Right lobe of liver (tissue), 6 donors: ENCODE data around the gene AKR7A2. TPM values are rescaled to one million over a fixed set of nuclear protein-coding genes. Genes with fewer than 3 reads are reported as not detected.

Experiments
- ATAC-seq, 4 donors: fragments of 200-7000 bp; cut with Tn5 transposase; one replicate each; pipeline ENCODE4 v1.9.1; 2020; ENCODE audit warnings: mild to moderate bottlenecking in 4 of 4, moderate library complexity in 4 of 4
- DNase-seq, 3 donors: peaks; one replicate each; pipeline ENCODE4 v3.0.0-alpha.2; 2020
- H3K27ac ChIP-seq, 3 donors: fragments of 200-600 bp; one replicate each; pipeline ENCODE4 v1.8.0; 2022
- H3K27me3 ChIP-seq, 2 donors: fragments of 200-600 bp; one replicate each; pipeline ENCODE4 v1.8.0; 2022
- H3K36me3 ChIP-seq, 4 donors: fragments of 200-600 bp; sonication (generic) in 1 of 4; one replicate each; pipeline versions ENCODE4 v1.5.1 to v1.8.0; 2017 to 2022; ENCODE audit warnings: control low read depth in 1 of 4
- H3K4me1 ChIP-seq, 4 donors: fragments of 200-600 bp; sonication (generic) in 1 of 4; one replicate each; pipeline versions ENCODE4 v1.5.1 to v1.8.0; 2017 to 2022; ENCODE audit warnings: control low read depth in 1 of 4
- H3K4me3 ChIP-seq, 3 donors: fragments of 200-600 bp; one replicate each; pipeline ENCODE4 v1.8.0; 2022
- H3K9me3 ChIP-seq, 4 donors: fragments of 200-600 bp; sonication (generic) in 1 of 4; one replicate each; pipeline versions ENCODE4 v1.5.1 to v1.8.0; 2017 to 2022; ENCODE audit warnings: control low read depth in 1 of 4
- POLR2A ChIP-seq: fragments of 450-650 bp; IDR thresholded peaks from one replicate; pipeline ENCODE4 v1.6.1; 2017; ENCODE audit warnings: antibody characterized with exemption, mild to moderate bottlenecking
- WGBS: methylation state at CpG from one replicate; pipeline ENCODE4 v1.1.6; 2018; ENCODE audit warnings: low coverage, low lambda C conversion rate; ENCODE audit not compliant: insufficient coverage; ENCODE audit errors: missing lambda C conversion rate; 5-methylcytosine and 5-hydroxymethylcytosine counted together
- intact Hi-C, 2 donors: fragments of 100-400 bp; cut with DNase I; formaldehyde crosslinking; loops; one replicate each; pipeline versions ENCODE4 v1.11.2 to v1.14.1; 2022
- total RNA-seq, 6 experiments: library from RNA; depleted of rRNA in 2 of 6; stranded (reverse); fragments of >200 nt in 2 of 6; fragmentation: NEBNext Ultra II Directional in 3 of 6; extraction: Animal tissue kit (Norgen Biotek cat#: 25700) in 3 of 6; gene quantifications; one replicate each; pipeline versions ENCODE4 v1.1.0 to v1.2.4, GENCODE V29; 2016 to 2023
- TF ChIP-seq, protein P1 (sequence below), 4 donors: fragments of 200-600 bp in 3 of 4; fragments of 450-650 bp in 1 of 4; IDR thresholded peaks; one replicate each; pipeline versions ENCODE4 v1.5.1 to v1.8.0; 2016 to 2022; ENCODE audit warnings: antibody characterized with exemption in 4 of 4, mild to moderate bottlenecking in 2 of 4
- donor health status: DM: no; HTN: yes; CAD: no.
- donor health status: DM: no; HTN: no; CAD: no.
- donor health status: DM: no; HTN: no; CAD: no.
- donor health status: DM: no; HTN: yes; CAD: no.
- donor health status: DM: no; HTN: yes; CAD: no.

Gene AKR7A2
- total RNA-seq, 6 experiments from 2014 or later: 41.4 to 85.1 (median 51.2) TPM

DNA sequence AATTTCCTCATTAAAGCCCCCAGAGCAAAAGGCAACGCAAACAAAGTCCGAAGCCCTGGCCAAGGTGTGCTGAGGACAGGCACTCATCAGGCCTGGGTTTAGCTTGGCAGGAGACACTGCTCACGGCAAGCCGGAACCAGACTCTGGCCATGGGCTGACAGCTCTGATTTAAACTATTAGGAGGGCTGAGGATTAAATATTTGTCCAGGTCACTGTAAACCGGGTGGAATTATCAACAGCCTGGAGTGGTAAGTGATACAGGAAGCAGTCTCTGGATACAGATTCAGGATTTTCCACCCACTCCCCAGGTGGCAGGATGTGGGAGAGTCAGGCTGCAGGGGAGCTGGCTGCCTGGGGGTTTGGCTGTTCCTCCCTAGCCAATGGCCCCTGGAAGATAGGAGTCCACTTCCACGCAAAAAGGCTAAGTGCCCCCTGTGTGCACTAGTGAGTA lies 42.6 kb upstream of the AKR7A2 start:
- TF ChIP-seq, protein P1, sequence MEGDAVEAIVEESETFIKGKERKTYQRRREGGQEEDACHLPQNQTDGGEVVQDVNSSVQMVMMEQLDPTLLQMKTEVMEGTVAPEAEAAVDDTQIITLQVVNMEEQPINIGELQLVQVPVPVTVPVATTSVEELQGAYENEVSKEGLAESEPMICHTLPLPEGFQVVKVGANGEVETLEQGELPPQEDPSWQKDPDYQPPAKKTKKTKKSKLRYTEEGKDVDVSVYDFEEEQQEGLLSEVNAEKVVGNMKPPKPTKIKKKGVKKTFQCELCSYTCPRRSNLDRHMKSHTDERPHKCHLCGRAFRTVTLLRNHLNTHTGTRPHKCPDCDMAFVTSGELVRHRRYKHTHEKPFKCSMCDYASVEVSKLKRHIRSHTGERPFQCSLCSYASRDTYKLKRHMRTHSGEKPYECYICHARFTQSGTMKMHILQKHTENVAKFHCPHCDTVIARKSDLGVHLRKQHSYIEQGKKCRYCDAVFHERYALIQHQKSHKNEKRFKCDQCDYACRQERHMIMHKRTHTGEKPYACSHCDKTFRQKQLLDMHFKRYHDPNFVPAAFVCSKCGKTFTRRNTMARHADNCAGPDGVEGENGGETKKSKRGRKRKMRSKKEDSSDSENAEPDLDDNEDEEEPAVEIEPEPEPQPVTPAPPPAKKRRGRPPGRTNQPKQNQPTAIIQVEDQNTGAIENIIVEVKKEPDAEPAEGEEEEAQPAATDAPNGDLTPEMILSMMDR (IDR thresholded peaks at IDR 0.05): no peak
- TF ChIP-seq POLR2A: no peak
- Histone ChIP-seq H3K9me3 (no peaks in the 10 kb centered on the region), H3K36me3 (peaks cover 0 to 53% (median 22%) of the 10 kb centered on the region in 4 donors), H3K4me3 (no peak overlapping the region), H3K27ac (no peak overlapping the region), H3K4me1 (no peaks in the 10 kb centered on the region), H3K27me3 (no peaks in the 10 kb centered on the region)
- intact Hi-C loops: no loop called here
- ATAC-seq (no peak), DNase-seq (no peak)
- WGBS: 75% methylated on average over 1 of the region's 6 CpGs

DNA sequence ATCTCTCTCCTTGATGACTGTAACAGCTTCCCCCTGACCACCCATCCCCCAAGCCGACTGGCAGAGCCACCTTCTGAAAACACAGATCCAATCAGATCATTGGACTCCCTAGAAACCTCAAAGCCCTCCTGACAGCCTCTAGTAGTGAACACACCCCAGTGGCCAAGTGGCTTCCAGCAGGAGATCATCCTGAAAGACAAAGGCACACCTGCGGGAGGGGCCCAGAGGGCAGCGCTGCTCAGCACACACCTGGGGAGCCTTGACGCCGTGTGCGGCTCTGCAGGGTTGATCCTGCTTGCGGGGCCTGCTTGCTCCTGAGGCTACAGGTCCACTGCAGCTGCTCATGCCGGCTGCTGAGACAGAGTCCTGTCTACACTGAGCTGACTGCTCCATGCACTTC lies 41.7 kb upstream of the AKR7A2 start:
- Histone ChIP-seq H3K9me3 (no peaks in the 10 kb centered on the region), H3K27ac (no peak overlapping the region), H3K36me3 (peaks cover 0 to 53% (median 22%) of the 10 kb centered on the region in 4 donors), H3K4me3 (no peak overlapping the region), H3K4me1 (no peaks in the 10 kb centered on the region), H3K27me3 (no peaks in the 10 kb centered on the region)
- intact Hi-C loops: no loop called here
- WGBS: no CpG with 5 or more reads among the region's 8 CpGs
- DNase-seq: no peak
- TF ChIP-seq, protein P1 (IDR thresholded peaks at IDR 0.05): no peak
- no peak for TF ChIP-seq POLR2A
- no peak for ATAC-seq

DNA sequence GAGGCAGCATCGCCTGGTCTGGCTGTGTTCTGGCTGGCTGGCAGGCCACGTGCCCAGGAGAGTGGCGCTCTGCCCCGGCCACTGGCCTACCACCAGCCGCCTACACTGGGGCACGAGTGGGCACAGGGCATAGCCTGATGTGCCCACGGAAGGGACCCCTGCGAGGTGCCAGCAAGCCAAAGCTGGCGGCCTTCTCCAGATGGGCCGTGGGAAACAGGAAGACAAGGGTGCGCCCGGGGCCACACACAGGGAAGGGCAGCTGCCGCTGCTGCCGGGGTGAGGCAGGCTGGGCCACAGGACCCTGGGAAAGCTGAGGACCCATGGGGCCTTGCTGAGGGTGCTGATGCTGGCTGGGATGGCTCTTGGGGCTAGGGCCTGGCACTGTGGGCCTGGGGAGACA lies 40.9 kb upstream of the AKR7A2 start:
- no CpG with 5 or more reads among the region's 14 CpGs for WGBS

DNA sequence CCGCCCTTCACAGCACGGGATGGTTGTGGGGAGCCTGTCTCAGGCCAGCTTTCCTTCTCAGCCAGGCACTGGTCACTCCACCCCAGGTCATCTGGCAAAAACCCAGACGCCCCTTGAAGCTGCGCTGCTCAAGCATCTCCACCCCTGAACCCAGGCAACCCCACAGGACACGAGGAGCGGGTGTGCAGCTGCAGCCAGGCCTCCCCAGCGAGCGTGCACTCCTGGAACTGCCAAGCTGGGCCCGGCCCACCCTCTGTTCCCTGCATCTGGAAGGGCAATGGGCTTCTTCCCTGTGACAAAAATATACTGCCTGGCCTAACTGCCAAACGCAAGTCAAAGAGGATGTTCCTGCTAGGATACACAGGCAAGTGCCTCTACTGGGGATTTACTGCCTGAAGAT lies 39.9 kb upstream of the AKR7A2 start:
- peaks cover 0 to 53% (median 22%) of the 10 kb centered on the region in 4 donors for H3K36me3 ChIP-seq
- no peak overlapping the region for H3K27ac ChIP-seq
- WGBS: 89% methylated on average over 6 of the region's 10 CpGs
- DNase-seq (peak in 1 of 3 donors; percentile 43), ATAC-seq (no peak)
- TF ChIP-seq, protein P1 (IDR thresholded peaks at IDR 0.05): no peak
- TF ChIP-seq POLR2A: no peak
- no peaks in the 10 kb centered on the region for H3K9me3 ChIP-seq
- H3K4me3 ChIP-seq: no peak overlapping the region
- no peaks in the 10 kb centered on the region for H3K4me1 ChIP-seq
- intact Hi-C loops: no loop called here
- no peaks in the 10 kb centered on the region for H3K27me3 ChIP-seq

More for the DNA sequence above, 40.9 kb upstream of the AKR7A2 start:
- DNase-seq (peak in 1 of 3 donors; percentile 48), ATAC-seq (no peak)
- no peaks in the 10 kb centered on the region for H3K4me1 ChIP-seq
- intact Hi-C loops: no loop called here
- TF ChIP-seq, protein P1 (IDR thresholded peaks at IDR 0.05): no peak
- no peak for TF ChIP-seq POLR2A
- H3K9me3 ChIP-seq: no peaks in the 10 kb centered on the region
- H3K27me3 ChIP-seq: no peaks in the 10 kb centered on the region
- no peak overlapping the region for H3K4me3 ChIP-seq
- H3K27ac ChIP-seq: no peak overlapping the region
- H3K36me3 ChIP-seq: peaks cover 0 to 53% (median 22%) of the 10 kb centered on the region in 4 donors

DNA sequence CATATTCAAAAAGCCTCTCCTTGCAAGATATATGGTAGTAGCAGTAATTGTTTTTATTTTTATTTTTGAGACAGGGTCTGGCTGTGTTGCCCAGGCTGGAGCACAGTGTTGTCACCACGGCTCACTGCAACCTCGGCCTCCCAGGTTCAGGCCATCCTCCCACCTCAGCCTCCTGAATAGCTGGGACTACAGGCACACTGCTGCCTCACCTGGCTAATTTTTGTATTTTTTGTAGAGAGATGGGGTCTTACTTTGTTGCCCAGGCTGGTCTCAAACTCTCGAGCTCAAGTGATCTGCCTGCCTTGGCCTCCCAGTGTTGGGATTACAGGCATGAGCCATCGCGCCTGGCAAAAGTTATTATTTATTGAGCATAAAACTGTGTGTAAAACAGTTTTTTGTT lies 38.6 kb upstream of the AKR7A2 start:
- TF ChIP-seq POLR2A: no peak
- TF ChIP-seq, protein P1 (IDR thresholded peaks at IDR 0.05): no peak
- no peak overlapping the region for H3K4me3 ChIP-seq
- H3K9me3 ChIP-seq: no peaks in the 10 kb centered on the region
- intact Hi-C loops: no loop called here
- no peaks in the 10 kb centered on the region for H3K4me1 ChIP-seq
- no peak overlapping the region for H3K27ac ChIP-seq
- DNase-seq (no peak), ATAC-seq (no peak)
- H3K36me3 ChIP-seq: peaks cover 0 to 41% (median 13%) of the 10 kb centered on the region in 4 donors
- H3K27me3 ChIP-seq: no peaks in the 10 kb centered on the region
- 93% methylated on average over 5 of the region's 5 CpGs for WGBS
